ENCODE results near the gene CCDC187. TPM values are rescaled to one million over a fixed set of nuclear protein-coding genes. Genes with fewer than 3 reads are reported as not detected.

The CCDC187 gene
- total and polyA plus RNA-seq, 2 of the 8 experiments (the other 6 are each of a cell fraction or from before 2014, with no cell fraction given), result 0.02 TPM; not detected in 1

- TF ChIP-seq KDM1A (IDR thresholded peaks at IDR 0.05; ENCODE audit: borderline replicate concordance, low read length) (no peak), BCL11A (IDR thresholded peaks at IDR 0.05; ENCODE audit: low read depth in 2 of 2, low read length in 2 of 2) (no peak), ATF3 (IDR thresholded peaks at IDR 0.05; ENCODE audit: insufficient read depth, low read depth, low read length) (no peak), USF2 (IDR thresholded peaks at IDR 0.05; ENCODE audit: low read length) (no peak), SP2 (IDR thresholded peaks at IDR 0.05; ENCODE audit: low read length) (no peak)
Observed at GRCh38 chr9:136336881-136337280, 33.0 kb upstream of the CCDC187 start (continued).
